Liver (tissue), 3 donors: ENCODE results near the gene NGB.

ENCODE experiments used
- EGR1 ChIP-seq, 2 donors: IDR thresholded peaks; 2 replicates each; pipeline ENCODE4 v1.6.1; 2016 to 2018; ENCODE audit warnings: antibody characterized with exemption in 2 of 2, low read depth in 2 of 2
- HNF4G ChIP-seq: IDR thresholded peaks from 2 replicates; pipeline ENCODE4 v1.6.1; 2016; ENCODE audit warnings: antibody characterized with exemption
- JUND ChIP-seq, 2 donors: IDR thresholded peaks; 2 replicates each; pipeline ENCODE4 v1.6.1; 2016; ENCODE audit warnings: antibody characterized with exemption in 2 of 2
- MAX ChIP-seq: IDR thresholded peaks from 2 replicates; pipeline ENCODE4 v1.6.1; 2016; ENCODE audit warnings: antibody characterized with exemption
- RAD21 ChIP-seq, 2 donors: IDR thresholded peaks; 2 replicates each; pipeline ENCODE4 v1.6.1; 2016; ENCODE audit warnings: antibody characterized with exemption in 2 of 2, mild to moderate bottlenecking in 2 of 2
- REST ChIP-seq: IDR thresholded peaks from 2 replicates; pipeline ENCODE4 v1.6.1; 2016; ENCODE audit warnings: antibody characterized with exemption, mild to moderate bottlenecking
- RXRA ChIP-seq, 2 donors: IDR thresholded peaks; 2 replicates each; pipeline ENCODE4 v1.6.1; 2017 to 2018; ENCODE audit warnings: antibody characterized with exemption in 2 of 2, mild to moderate bottlenecking in 1 of 2
- TAF1 ChIP-seq: conservative IDR thresholded peaks from 2 replicates; pipeline ENCODE4 v1.6.1; 2016; ENCODE audit warnings: antibody characterized with exemption, mild to moderate bottlenecking
- TF ChIP-seq, protein P1 (sequence below): fragments of 150-350 bp; IDR thresholded peaks from 2 replicates; pipeline ENCODE4 v1.5.1; 2017; ENCODE audit warnings: improper control_type of control experiment, low read depth, low read length; ENCODE audit not compliant: missing input control
- donor health status: healthy.
- donor health status: healthy.

DNA sequence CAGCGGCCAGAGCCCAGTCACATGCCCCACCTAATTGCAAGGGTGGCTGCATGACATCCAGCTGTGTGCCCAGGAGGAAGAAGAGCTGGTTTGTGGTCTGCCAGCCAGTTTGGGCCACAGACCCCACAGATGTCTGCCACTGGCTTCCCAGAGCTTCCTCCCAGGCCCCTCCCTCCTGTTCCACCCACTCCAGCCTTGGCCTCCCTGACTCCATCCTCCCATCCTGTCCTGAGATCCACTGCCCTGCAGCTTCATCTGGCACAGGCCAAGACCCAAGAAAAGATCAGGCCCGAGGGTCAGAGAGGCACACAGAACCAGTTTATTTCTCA is 5.9 kb downstream of the NGB start:
- TF ChIP-seq, protein P1, sequence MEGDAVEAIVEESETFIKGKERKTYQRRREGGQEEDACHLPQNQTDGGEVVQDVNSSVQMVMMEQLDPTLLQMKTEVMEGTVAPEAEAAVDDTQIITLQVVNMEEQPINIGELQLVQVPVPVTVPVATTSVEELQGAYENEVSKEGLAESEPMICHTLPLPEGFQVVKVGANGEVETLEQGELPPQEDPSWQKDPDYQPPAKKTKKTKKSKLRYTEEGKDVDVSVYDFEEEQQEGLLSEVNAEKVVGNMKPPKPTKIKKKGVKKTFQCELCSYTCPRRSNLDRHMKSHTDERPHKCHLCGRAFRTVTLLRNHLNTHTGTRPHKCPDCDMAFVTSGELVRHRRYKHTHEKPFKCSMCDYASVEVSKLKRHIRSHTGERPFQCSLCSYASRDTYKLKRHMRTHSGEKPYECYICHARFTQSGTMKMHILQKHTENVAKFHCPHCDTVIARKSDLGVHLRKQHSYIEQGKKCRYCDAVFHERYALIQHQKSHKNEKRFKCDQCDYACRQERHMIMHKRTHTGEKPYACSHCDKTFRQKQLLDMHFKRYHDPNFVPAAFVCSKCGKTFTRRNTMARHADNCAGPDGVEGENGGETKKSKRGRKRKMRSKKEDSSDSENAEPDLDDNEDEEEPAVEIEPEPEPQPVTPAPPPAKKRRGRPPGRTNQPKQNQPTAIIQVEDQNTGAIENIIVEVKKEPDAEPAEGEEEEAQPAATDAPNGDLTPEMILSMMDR = no peak
- no peak for TF ChIP-seq RXRA (IDR thresholded peaks at IDR 0.05)
- TF ChIP-seq EGR1 (IDR thresholded peaks at IDR 0.05; ENCODE audit: low read depth in 2 of 2) = no peak
- no peak for TF ChIP-seq MAX
- TF ChIP-seq REST = no peak
- TF ChIP-seq TAF1 = no peak
- no peak for TF ChIP-seq JUND (IDR thresholded peaks at IDR 0.05)
- TF ChIP-seq RAD21 (IDR thresholded peaks at IDR 0.05) = no peak
- no peak for TF ChIP-seq HNF4G
